GM12891 (cell line): ENCODE data around the gene PSAP.

Experiments
- PAX5 ChIP-seq: IDR thresholded peaks from 2 replicates; pipeline ENCODE4 v1.6.1; 2011; ENCODE audit warnings: low read length, moderate library complexity, mild to moderate bottlenecking; ENCODE audit not compliant: insufficient read depth, severe bottlenecking
- POLR2A ChIP-seq: IDR thresholded peaks from 2 replicates; pipeline ENCODE4 v1.6.1; 2011; ENCODE audit warnings: low read depth, low read length, control low read depth
- POLR2AphosphoS5 ChIP-seq: IDR thresholded peaks from 2 replicates; pipeline ENCODE4 v1.6.1; 2011; ENCODE audit warnings: low read depth, low read length, control low read depth
- SPI1 ChIP-seq: IDR thresholded peaks from 2 replicates; pipeline ENCODE4 v1.6.1; 2011; ENCODE audit warnings: low read depth, low read length, control low read depth
- TAF1 ChIP-seq: IDR thresholded peaks from 2 replicates; pipeline ENCODE4 v1.6.1; 2011; ENCODE audit warnings: low read depth, low read length, control low read depth

DNA sequence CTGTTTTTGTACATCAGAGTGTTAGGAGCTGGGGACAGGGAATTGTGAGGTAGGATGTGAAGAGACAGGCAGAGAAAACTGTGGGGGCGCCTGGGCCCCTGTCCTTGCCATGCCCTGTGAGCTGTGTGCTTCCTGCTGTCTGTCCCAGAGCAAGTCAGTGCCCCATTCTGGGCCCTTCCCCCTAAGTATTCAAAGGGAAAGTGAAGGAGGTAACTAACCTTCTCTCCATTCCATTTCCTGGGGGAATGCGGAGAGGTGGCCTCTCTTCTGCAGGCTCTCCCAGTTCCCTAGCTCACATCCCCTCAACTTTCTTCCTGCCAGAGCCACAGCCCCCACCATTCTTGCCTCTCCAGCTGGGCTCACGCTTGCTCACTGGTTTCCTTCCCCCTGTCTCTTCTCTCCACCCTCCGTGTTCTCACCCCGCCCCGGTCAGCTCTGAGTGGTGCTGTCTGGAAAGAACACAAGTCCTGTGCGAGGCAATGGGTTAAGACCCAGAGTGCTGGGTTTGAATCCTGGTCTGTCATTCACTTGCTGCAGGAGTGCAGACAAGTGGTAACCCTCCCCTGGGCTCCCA, 68.0 kb downstream of the PSAP start:
- TF ChIP-seq POLR2AphosphoS5 (no peak), POLR2A (no peak), TAF1 (no peak), PAX5 (no peak), SPI1 (no peak)
